Activated naive CD4-positive, alpha-beta T cell (primary cell): ENCODE results near the gene CCDC14.
A peak's percentile ranks its signal among the peaks of the same experiment; 100 is the strongest.
"Not testable (repeated sequence)": the region's sequence is repeated elsewhere in the genome, so short reads cannot be mapped to it uniquely, and the experiment has no call there.

Experiments
- DNase-seq, 4 experiments: peaks; one replicate each; lab custom pipeline; 2025; lab: John Stamatoyannopoulos, UW

The CCDC14 gene

DNA sequence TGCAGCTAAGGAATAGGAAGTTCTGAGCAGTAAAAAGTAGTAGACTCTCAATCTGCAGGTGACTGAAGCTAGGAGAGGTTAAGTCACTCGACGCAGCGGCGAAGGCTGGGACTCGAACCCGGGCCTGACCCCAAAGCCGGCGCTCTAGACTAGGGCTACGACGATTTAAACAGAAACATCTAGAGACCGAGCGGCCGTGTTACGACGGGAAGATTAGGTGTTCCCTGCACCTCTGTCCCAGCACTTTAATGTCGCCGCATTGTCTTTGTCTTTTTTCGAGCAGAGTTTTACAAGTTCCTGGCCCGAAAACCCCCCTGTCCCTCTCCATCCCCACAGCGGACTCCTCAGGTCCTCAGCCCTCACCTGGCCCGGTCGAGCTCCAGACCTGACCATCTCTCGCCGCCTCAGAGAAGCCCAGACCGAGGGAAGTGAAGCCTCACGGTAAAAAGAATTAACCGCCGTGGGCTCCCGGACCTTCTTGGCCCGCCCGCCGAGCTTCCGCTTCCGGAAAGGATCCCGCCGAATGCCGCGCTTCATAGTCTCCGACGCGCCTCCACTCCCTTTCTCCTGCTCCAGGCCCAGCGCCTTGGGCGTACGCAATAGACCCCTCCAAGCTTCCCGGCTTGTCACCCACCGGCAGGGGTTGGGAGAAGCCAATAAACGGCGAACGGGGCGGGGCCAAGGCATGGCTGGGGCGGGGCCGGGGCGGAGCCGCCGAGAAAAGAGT, at the start of gene CCDC14:
TSS of gene CCDC14 (minus strand) at position 449 of the 727 bp plus-strand sequence. CDS start at position 393, 56 bp downstream.
- peak; percentile 31 to 58 (median 48) for DNase-seq

DNA sequence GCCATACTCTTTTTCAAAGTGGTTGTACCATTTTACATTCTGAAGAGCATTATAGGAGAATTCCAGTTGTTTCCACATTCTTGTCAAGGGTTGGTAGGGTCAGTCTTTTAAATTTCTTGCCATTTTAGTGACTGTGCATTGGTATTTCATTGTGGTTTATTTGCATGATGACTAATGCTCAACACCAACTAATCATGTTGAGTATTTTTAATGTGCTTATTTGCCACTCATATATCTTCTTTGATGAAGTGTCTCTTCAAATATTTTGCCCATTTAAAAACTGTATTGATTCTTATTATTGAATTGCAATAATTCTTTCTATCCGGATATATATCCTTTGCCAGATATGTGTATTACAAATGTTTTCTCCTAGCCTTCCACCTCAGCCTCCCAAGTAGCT, 47.3 kb upstream of the CCDC14 start:
- not testable (repeated sequence) for DNase-seq

DNA sequence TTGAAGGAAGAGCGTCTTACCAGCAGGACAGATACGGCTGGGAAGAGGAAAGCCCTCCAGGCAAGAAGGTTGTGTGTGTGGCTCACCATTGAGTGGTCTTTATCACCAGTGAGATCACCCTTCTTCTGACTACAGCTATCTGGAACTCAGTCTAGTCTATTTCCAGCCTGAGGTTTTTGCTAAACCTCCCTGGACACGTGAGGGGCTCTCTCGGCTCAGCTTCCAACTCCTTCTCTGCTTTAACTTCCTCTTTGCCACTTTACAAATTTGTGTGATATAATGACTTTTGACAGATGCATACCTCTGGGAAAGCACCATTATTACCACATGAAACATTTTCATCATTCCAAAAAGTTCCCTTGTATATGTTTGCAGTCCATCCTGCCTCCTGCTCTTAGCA, 46.2 kb upstream of the CCDC14 start:
- no peak for DNase-seq

DNA sequence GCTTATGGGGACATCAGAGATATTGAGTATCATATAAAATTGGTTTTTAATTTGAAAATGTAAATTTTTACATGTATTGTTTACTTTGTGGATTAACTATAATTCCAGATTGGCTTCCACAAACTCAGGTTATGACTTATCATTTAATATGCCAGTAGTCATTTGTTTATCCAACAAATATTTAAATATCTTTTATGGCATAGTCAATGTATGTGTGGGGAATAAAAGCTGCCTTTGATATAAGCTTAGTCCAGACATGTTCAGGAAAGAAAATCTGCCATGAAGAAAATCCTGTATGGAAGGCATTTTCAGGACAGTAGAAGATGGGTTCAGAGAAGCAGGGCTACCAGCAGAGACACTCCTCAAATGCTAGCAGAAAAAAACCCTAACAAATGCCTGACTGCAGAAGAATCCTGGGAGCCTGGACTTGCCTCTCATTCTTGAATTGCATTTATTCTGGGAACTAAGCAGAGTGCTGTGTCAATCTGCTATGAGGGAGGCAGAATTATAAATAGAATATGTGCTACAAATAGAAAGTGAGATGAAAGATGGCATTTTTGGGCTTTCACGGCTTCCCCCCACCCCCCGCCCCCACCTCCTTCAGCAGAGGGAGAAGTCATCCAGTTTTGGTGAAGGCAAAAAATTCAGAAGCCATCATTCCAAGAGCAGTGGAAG, 41.5 kb upstream of the CCDC14 start:
- not testable (repeated sequence) for DNase-seq

DNA sequence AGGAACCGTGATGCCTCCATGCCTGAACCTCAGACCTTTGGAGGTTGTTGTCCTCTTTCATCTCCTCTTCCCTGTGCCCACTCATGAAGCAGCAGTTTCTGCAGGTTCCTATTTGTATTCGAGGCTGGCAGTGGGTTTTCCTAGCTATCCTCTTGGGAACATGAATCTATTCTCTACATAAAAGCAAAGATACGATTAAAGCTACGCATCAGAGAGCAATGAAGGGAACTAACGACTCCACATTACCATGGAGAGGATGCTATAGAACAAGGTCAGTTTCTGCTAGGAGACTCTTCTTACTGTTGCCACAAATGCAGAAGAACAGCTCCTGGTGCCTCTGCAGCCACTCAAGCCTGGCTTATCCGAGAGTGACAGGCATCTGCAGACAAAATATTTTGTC, 40.3 kb upstream of the CCDC14 start:
- not testable (repeated sequence) for DNase-seq

GRCh38 chr3:123997543-123997942, 36.5 kb upstream of the CCDC14 start:
- no peak for DNase-seq

DNA sequence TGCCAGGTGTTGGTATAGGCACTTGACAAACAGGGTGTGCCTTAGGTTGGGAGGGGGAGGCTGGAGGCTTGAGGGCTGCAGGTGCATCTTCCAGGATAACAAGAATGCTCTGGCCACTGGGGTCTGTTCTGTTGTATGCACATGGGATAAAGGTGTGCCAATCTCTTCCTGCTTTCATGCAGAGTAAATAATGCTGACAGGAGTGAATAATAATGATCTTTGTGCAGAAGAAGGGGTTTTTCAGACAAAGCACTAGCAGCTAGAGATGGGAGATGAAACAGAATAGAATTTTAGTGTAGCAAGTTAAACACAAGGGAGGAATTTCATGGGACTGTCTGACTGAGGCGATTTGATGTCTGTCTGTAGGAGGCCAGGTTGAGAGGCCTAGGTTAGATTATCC, 32.8 kb upstream of the CCDC14 start:
- DNase-seq = no peak

GRCh38 chr3:123991730-123992588, 30.9 kb upstream of the CCDC14 start, which contains the start of gene ROPN1:
Gene ROPN1, minus strand, starts transcription at chr3:123992124. Its CDS starts 11,643 bp downstream, at chr3:123980481.
- DNase-seq = not testable (repeated sequence)

DNA sequence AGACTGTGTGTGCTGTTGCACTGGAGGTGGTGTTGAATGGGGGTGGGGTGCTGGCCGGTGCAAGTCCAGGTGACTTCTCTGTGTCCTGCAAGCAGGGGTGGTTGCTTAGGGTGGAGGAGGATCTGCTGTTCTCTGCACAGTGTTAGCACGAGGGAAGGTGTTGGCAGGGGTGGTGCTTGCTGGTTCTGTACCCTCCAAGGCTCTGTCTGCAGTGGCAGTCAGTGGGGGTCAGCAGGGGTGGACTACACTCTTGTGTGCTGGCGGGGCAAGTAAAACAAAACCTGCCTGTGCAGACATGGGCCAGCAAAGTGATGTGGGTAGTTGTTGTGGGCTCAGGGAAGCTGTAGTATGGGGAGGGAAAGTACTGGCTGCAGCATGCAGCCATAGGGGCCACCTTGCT, 25.4 kb upstream of the CCDC14 start:
- DNase-seq = no peak

- no peak for DNase-seq
These were observed 23.9 kb upstream of the CCDC14 start for GRCh38 chr3:123984957-123985356.

DNA sequence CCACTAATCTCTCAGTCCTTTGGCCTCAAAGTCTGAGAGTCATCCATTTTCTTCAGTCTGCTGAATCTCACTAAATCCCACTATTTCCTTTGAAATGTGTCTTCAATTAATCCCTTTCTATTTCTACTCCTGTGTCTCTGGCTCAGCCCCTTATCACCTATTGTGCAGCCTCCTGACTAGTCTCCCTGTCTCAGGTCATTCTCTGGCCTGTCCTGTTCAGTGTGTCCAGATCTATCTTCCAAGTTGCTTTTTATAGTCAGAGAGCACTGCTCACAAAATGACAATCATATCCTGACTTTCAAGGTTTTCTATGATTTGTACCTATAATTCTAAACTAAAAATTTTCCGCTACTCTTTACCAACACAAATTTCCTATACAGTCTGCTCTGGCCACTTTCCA, 23.3 kb upstream of the CCDC14 start:
- no peak for DNase-seq

DNA sequence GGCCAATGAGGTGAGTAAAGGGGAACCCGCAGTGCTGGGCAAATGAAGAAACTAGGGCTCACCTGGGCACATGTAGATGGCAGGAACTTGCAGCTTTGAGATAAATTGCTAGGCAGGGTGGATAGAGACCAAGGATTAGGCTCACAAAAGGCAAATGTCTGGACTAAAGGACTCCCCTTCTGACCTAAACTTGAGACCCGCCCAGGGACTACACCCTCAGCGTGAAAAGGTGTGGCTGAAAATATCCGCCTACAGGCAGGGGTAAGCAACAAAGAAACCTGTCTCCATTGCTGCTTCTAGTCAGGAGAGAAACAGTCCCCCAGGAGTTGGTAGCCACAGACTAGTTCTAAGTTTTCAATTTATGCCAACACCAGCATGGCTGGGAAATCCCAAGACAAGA, 20.3 kb upstream of the CCDC14 start:
- not testable (repeated sequence) for DNase-seq

DNA sequence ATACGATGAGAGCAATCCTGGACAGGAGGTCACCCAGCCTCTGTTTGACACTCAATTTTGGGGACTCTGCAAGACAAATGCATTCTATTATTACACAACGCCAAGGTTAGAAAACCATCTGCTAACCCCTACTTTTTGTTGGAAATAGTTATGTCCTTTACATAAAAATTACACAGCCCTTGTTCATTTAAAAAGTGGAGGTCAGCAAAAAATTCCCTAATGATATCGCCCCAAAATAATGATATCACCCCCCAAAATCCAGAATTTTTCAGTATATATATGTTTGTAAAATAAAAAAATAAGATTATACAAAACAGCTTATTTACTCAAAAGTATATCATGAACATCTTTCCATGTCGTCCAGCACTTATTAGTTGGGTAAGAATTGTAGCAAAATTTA, 19.5 kb upstream of the CCDC14 start:
- DNase-seq = no peak

- DNase-seq = peak in 1 of 4 experiments; percentile 1
These were observed 18.8 kb upstream of the CCDC14 start for GRCh38 chr3:123979525-123980501.

DNA sequence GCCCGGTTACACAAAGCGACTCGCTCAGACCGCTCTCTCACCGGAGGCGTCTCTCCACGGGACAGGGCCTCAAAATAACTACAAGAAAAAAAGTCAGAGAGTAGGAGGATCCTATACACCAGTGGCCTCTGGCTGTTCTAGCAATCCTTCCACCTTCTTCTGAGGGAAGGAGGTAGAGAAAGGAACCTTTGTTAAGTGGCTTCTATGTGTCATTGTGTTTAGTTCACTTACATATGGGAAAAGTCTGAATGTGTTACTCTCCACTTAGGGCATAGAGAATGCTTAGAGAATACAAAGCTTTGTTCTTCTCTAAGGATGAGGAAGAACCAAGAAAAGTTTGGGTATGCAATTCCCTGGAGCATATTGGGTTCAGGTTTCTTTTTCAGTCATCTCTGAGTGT, 15.9 kb upstream of the CCDC14 start:
- not testable (repeated sequence) for DNase-seq

DNA sequence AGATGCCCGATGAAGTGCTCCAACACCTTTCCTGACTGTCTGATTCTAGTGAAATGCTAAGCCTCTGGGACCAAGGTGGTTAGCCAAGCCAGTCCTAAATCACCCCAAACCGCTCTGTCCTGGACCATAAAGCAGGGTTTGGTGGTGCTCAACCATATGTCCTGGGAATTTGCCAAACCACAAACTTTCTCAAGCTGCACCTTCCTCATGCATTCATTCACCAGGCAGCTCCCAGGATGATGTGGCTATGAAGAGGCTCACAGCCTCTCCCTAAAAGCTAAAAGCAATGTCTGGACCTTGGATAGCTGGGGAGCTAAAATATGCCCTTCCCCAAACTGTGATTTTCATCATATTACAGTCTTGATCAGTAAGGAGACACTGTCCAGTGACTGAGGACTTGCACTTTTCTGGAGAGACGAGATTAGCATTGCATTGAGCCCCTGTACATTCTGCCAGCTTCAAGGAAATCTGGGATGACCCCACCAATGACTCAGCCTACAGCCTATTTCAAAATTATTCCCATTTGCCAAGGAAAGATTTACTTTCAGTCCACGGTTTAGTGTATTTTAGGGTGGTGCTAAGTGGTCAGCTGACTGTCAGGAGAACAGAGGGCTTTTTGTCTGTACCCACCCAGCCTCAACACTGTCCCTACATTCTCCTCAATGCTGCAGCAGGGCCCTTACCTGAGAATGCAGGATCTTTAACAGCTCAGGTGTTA, 15.3 kb upstream of the CCDC14 start:
- not testable (repeated sequence) for DNase-seq

GRCh38 chr3:123975030-123975429, 14.0 kb upstream of the CCDC14 start:
- not testable (repeated sequence) for DNase-seq

- no peak for DNase-seq
These were observed 10.4 kb upstream of the CCDC14 start for GRCh38 chr3:123971406-123971805.

- DNase-seq = not testable (repeated sequence)
These were observed 6.2 kb upstream of the CCDC14 start for GRCh38 chr3:123967260-123967659.

DNA sequence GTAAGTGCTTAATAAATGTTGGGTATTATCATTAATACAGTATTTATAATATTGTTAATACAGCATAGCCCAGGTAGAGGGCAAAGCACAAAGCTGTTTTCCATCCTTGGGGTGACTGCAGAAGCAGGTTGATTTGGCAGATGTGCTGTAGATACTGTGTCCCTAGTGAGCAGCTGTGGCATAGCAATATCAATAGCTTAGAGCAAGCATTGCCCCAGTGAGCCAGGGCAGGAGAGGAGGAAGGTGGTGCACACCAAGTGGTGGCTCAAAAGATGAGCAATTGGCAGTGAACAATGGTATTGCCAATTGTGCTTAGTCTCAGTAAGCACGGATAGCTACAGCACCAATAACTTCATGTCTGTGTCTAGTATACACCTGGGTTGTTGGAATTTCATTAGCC, 5.8 kb upstream of the CCDC14 start:
- not testable (repeated sequence) for DNase-seq
